SHP77 (cell line): ENCODE data around the gene ARHGEF17.
"Not testable (repeated sequence)": the region's sequence is repeated elsewhere in the genome, so short reads cannot be mapped to it uniquely, and the experiment has no call there.

Experiments
- DNase-seq, 2 experiments: peaks; one replicate each; lab custom pipeline; 2025; lab: John Stamatoyannopoulos, UW

ARHGEF17 gene

GRCh38 chr11:73273222-73273895, 34.7 kb upstream of the ARHGEF17 start:
- peak in 1 of 2 experiments; percentile 29 for DNase-seq

- DNase-seq, result not testable (repeated sequence)
These were observed 33.9 kb upstream of the ARHGEF17 start for GRCh38 chr11:73274191-73274590.

GRCh38 chr11:73274722-73275380, 33.2 kb upstream of the ARHGEF17 start:
- DNase-seq, result no peak

- DNase-seq, result no peak
These were observed 32.7 kb upstream of the ARHGEF17 start for GRCh38 chr11:73275381-73275750.

GRCh38 chr11:73277467-73277866, 30.6 kb upstream of the ARHGEF17 start:
- DNase-seq, result no peak

- no peak for DNase-seq
These were observed 27.4 kb upstream of the ARHGEF17 start for GRCh38 chr11:73280626-73281025.

GRCh38 chr11:73281201-73281741, 26.8 kb upstream of the ARHGEF17 start:
- no peak for DNase-seq

GRCh38 chr11:73281796-73282660, 26.0 kb upstream of the ARHGEF17 start:
- DNase-seq, result no peak

- DNase-seq, result no peak
These were observed 24.6 kb upstream of the ARHGEF17 start for GRCh38 chr11:73283276-73284000.

GRCh38 chr11:73284106-73284505, 24.0 kb upstream of the ARHGEF17 start:
- no peak for DNase-seq

- DNase-seq, result no peak
These were observed 22.4 kb upstream of the ARHGEF17 start for GRCh38 chr11:73285721-73286120.

- DNase-seq, result no peak
These were observed 21.8 kb upstream of the ARHGEF17 start for GRCh38 chr11:73286240-73286810.

- DNase-seq, result no peak
These were observed 20.5 kb upstream of the ARHGEF17 start for GRCh38 chr11:73287400-73288101.

- no peak for DNase-seq
These were observed 19.7 kb upstream of the ARHGEF17 start for GRCh38 chr11:73288192-73288872.

GRCh38 chr11:73288873-73289707, 19.0 kb upstream of the ARHGEF17 start:
- peak; percentile 25 to 30 for DNase-seq

GRCh38 chr11:73290536-73290935, 17.5 kb upstream of the ARHGEF17 start:
- no peak for DNase-seq

- no peak for DNase-seq
These were observed 16.9 kb upstream of the ARHGEF17 start for GRCh38 chr11:73291196-73291595.

GRCh38 chr11:73291781-73292524, 16.1 kb upstream of the ARHGEF17 start:
- DNase-seq, result no peak

GRCh38 chr11:73292525-73292894, 15.6 kb upstream of the ARHGEF17 start:
- DNase-seq, result no peak
